Left hindlimb (tissue), 1 donor: ENCODE results near the gene CUX1.
A peak's percentile ranks its signal among the peaks of the same experiment; 100 is the strongest.
"Not testable (repeated sequence)": the region's sequence is repeated elsewhere in the genome, so short reads cannot be mapped to it uniquely, and the experiment has no call there.

ENCODE experiments used
- DNase-seq: peaks from one replicate; pipeline ENCODE4 v3.0.0-alpha.2; 2018

The CUX1 gene

GRCh38 chr7:102284399-102284798 lies 467.0 kb downstream of the CUX1 start:
- DNase-seq: no peak

GRCh38 chr7:102284891-102285539 lies 467.6 kb downstream of the CUX1 start:
- no peak for DNase-seq

- DNase-seq: no peak
These were observed 468.3 kb downstream of the CUX1 start for GRCh38 chr7:102285540-102286236.

GRCh38 chr7:102286237-102287110 lies 469.0 kb downstream of the CUX1 start, which contains the start of gene SH2B2:
Gene SH2B2, plus strand, starts transcription at chr7:102286868. Its CDS starts 13,683 bp downstream, at chr7:102300551.
- DNase-seq: peak; percentile 71

GRCh38 chr7:102287111-102287980 lies 469.9 kb downstream of the CUX1 start:
- peak; percentile 57 for DNase-seq

- peak; percentile 30 for DNase-seq
These were observed 470.5 kb downstream of the CUX1 start for GRCh38 chr7:102287981-102288278.

GRCh38 chr7:102288285-102288930 lies 471.0 kb downstream of the CUX1 start:
- no peak for DNase-seq

GRCh38 chr7:102289057-102289456 lies 471.6 kb downstream of the CUX1 start:
- DNase-seq: no peak

- DNase-seq: no peak
These were observed 473.9 kb downstream of the CUX1 start for GRCh38 chr7:102291056-102291915.

- DNase-seq: no peak
These were observed 474.5 kb downstream of the CUX1 start for GRCh38 chr7:102291916-102292267.

GRCh38 chr7:102292813-102293798 lies 475.7 kb downstream of the CUX1 start:
- no peak for DNase-seq

- no peak for DNase-seq
These were observed 477.2 kb downstream of the CUX1 start for GRCh38 chr7:102294589-102294988.

- DNase-seq: no peak
These were observed 478.1 kb downstream of the CUX1 start for GRCh38 chr7:102295346-102296178.

- DNase-seq: no peak
These were observed 478.7 kb downstream of the CUX1 start for GRCh38 chr7:102296179-102296438.

- DNase-seq: no peak
These were observed 479.1 kb downstream of the CUX1 start for GRCh38 chr7:102296514-102296913.

- no peak for DNase-seq
These were observed 480.2 kb downstream of the CUX1 start for GRCh38 chr7:102297487-102298218.

GRCh38 chr7:102300643-102301221 lies 483.3 kb downstream of the CUX1 start:
- no peak for DNase-seq

- DNase-seq: not testable (repeated sequence)
These were observed 483.9 kb downstream of the CUX1 start for GRCh38 chr7:102301367-102301766.
